Muscle of back (tissue), 13 donors: ENCODE data around the gene SAMSN1. TPM values are rescaled to one million over a fixed set of nuclear protein-coding genes. Genes with fewer than 3 reads are reported as not detected.

Experiments
- DNase-seq, 3 donors: peaks; one replicate each; pipeline versions ENCODE4 v3.0.0 to v3.0.0-alpha.2; 2013
- long read RNA-seq, 9 donors: transcript quantifications; one replicate each; lab custom pipeline, GENCODE V29; 2026
- polyA plus RNA-seq, 10 donors: library from polyadenylated mRNA; unstranded; fragments of 120-200 nt; gene quantifications; one replicate each; pipeline ENCODE4 v1.2.1, GENCODE V29; 2013; ENCODE audit not compliant: insufficient read length in 10 of 10

Gene SAMSN1
- 1 to 10 TPM; 1.2 to 3.9 (median 2.3) TPM for polyA plus RNA-seq
- long read RNA-seq, donor 1 = 0 reads
- long read RNA-seq, donor 2 = 0 reads
- long read RNA-seq, donor 3 = 0 reads
- long read RNA-seq, donor 4 = 0 reads
- long read RNA-seq, donor 5 = 0 reads
- long read RNA-seq, donor 6 = 0 reads
- long read RNA-seq, donor 7 = 0 reads
- long read RNA-seq, donor 8, partial matches to known transcripts = 0 of 1 reads
- long read RNA-seq, donor 8, other reads (novel, unspliced or antisense) = 0 of 1 reads
- long read RNA-seq, donor 9 = 0 reads

DNA sequence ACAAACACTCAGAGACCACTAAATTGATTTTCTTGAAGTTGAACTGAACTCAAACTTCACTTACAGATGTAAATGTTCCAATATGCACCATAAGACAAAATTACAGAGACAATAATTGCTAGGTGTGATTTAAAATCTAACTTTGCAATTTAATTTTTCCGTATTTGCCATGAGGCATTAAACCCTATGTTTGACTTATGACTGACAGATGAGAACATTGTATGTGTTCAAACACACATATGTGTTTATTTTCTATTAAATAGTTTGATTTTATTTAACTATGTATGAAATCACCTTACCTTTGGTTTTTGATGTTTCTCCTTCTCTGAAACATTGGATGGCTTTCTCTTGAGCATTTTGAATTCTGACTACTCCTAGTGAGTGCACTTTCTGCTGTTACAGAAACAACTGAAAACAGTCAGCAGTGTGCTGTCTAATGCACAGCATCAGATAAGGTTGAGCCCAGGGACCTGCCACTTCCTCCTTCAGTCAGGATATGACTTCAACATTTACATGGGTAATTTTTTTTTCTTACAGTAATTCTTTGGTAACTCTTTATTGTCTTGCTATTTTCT, at the start of gene SAMSN1:
Gene SAMSN1 (minus strand): TSS at position 410 of the 575 bp plus-strand sequence. CDS start 54 bp downstream, at position 356.
- DNase-seq = peak in 1 of 3 donors; percentile 19

DNA sequence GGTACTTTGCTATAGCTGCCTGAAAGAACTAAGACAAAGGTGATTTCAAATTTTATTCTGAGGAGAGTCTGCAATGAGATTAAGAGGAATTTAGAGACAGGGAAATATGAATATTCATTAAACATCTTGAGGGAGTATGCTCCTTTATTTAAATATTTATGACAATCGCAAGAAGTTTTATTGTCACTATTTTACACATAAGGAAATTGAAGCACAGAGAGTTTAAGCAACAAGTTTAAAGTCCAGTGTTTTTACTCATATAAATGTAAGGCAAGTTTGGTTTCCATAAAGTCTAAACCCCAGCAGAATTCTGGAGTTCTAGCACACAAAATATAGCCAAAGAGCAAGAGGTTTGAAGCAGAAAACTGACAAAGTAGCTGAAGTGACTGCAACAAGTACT, 49.3 kb upstream of the SAMSN1 start:
- no peak for DNase-seq

- DNase-seq = no peak
Measured at GRCh38 chr21:14594967-14595366, 48.9 kb upstream of the SAMSN1 start.

DNA sequence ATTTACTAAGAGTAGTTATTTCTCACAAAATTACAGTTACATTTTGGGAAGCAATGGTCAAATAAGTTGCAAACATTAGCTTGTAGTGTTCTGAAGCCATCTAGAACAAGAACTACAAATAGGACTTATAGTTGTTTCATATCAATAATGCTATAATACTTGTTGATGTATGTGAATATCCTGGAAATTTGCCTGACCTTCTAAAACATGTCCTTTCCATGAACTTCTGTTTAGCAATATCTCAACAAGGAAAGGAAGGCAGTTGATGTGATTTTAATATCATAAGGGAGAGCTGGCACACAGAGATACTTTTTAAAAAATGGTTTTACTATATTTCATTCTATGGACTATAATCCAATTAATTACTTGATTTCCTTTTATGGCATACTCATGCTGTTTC, 47.1 kb upstream of the SAMSN1 start:
- DNase-seq = peak in 1 of 3 donors; percentile 66

- peak in 1 of 3 donors; percentile 56 for DNase-seq
Measured at GRCh38 chr21:14592296-14593000, 46.3 kb upstream of the SAMSN1 start.

DNA sequence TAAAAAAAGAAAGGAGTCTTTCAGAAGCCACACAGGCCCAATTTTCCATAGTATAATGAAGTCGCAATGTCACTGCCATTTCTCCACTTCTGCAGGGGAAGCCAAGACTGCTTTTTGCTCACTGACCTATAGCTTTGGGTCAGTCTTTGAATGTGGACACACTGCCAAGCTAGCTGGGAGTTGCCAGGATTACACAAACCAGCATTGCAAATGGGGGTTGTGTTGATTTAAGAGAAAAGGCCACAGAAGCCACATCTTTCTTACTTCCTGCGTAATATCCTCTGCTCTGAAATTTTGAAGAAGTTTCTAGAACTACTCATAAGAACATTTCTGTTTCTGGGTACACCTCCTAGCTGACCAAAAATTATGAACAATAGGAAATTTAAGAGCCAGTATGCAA, 45.8 kb upstream of the SAMSN1 start:
- DNase-seq = peak in 1 of 3 donors; percentile 63

GRCh38 chr21:14591377-14591776, 45.3 kb upstream of the SAMSN1 start:
- DNase-seq = no peak

- DNase-seq = no peak
Measured at GRCh38 chr21:14589855-14590563, 43.9 kb upstream of the SAMSN1 start.

DNA sequence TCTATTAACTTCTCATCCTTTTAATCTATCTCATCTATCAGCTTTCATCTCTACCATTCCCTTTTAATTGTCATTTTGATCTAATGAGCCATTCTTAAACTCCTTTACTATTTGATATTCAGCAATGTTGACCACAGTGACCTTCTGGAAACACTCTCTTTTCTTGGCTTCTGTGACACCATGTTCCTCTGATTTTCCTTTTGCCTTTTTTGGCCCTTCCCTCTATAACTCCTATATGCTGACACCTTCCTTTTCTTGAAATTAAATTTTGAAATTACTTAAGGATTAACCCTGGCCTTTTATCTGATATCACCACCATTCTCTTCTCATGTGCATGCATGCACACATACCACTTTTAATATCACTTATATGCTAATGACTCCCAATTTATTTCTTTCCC, 41.2 kb upstream of the SAMSN1 start:
- no peak for DNase-seq

GRCh38 chr21:14585122-14585521, 39.0 kb upstream of the SAMSN1 start:
- DNase-seq = no peak

- no peak for DNase-seq
Measured at GRCh38 chr21:14584357-14585095, 38.4 kb upstream of the SAMSN1 start.

- no peak for DNase-seq
Measured at GRCh38 chr21:14583629-14584255, 37.6 kb upstream of the SAMSN1 start.

DNA sequence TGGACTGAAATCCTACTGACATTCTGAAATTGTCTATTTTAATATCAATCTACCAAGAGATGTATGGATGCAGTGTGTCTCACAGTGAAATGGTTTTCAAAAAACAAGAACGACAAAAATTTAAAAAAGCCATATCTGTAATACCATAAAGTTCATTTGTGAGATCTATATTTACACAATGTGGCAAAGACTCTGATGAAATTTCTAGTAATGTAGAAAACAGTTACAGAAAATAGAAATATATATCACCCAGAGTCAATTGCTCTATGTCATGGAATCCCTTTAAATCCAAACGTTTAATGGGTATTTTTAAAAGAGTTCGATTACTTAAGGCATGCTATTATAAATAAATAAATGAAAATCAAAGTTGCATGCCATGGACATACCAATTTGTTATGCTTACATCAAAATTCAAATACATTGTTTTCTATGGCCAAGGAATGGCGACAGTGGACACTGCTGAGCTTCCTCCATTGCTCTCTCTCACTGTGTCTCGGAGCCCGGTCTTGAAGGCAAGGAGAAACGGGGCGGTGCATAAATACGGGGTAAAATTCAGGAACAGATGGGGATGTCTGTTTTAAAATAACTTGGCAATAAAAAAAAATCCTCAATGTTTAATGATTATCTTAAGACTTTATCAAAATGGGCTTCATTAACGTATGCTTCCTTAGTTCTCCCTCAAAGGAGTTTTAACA, 37.0 kb upstream of the SAMSN1 start:
- no peak for DNase-seq

DNA sequence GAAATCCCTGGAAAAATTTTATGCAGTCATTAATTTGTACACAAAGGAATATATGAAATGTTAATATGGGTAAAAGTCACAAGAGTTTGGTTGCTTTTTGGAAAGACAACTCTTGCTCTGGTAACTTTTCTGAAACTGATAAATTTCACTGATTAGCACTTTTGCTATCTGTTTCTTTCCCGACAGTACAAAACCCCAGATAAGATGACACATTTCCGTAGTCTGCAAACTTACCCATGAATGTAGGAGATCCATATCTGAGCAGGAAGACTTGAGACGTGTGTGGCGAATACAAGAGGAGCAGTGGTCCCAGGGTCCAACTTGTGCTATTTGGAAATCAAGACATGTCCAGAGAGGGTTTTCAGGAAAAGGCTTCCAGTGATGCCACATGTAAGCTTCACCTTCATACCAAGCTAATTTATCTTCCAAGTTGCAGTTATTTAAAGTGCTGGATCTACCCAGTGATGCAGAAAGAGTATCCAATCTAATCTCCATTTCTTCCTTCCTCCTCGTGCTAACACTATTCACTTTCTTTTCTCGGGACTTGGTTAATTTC, 35.9 kb upstream of the SAMSN1 start:
- no peak for DNase-seq

DNA sequence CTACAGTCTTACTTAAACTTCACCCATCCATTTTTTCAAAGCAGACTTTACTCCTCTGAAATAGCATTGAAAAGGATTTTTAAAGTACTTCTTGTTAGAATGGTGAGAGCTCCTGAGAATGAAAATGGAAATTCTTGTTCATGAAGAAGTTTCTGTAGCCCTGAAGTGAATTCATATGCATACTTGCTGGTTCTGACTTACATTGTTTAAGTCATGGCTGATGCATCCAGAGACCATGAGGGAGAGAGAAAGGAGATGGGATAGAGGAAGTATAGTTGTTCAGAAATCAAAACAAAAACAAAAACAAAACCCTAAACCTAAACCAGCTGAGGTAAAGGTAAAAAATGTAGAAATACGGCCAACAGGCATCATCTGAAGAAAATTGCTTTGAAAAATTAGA, 27.1 kb upstream of the SAMSN1 start:
- no peak for DNase-seq

DNA sequence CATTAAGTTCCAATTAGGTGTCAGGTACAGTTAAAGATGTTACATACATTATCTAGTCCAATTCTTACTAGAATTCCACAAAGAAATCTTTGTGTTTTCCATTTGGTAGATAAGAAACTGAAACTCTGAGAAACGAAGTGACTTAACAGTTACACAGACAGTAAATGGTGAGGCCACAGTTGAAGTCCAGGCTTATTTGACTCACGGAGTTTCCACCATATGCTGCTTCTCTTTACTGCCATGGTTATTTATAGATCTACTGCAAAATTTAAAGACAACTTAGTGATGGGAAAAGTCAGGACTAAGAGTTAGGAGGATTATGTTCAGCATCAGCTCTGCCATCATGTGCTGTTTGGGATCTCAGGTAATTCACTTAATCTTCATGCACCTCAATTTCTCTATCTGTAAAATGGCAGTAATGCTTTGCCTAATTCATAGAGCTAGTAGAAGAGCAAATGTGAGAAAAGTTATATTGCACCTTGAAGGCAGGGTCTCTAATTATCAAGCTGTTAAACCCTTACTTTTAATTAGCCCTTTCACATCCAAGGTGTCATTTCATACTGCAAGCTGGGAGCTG, 26.2 kb upstream of the SAMSN1 start:
- DNase-seq = no peak

DNA sequence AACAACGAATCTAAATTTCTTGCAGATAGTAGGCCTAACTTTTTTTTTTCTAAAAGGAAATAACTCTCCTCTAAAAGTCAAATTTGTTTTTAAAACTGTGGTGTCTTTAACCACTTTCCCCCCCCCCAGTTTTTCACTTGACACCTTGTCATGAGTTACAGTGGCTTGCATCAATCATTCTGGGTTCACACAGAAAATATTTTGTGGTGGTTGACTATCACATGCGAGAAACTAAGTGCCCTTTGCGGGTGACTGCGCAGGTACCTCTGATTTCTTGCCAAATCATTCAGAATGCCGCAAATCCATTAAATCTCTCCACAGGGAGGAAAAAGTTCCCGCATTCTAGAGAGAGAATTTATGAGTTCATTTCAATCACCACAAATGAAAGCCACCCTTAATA, 23.8 kb upstream of the SAMSN1 start:
- no peak for DNase-seq

GRCh38 chr21:14569026-14569621, 23.0 kb upstream of the SAMSN1 start:
- no peak for DNase-seq
